ENCODE data around the gene KCNQ1.

DNA sequence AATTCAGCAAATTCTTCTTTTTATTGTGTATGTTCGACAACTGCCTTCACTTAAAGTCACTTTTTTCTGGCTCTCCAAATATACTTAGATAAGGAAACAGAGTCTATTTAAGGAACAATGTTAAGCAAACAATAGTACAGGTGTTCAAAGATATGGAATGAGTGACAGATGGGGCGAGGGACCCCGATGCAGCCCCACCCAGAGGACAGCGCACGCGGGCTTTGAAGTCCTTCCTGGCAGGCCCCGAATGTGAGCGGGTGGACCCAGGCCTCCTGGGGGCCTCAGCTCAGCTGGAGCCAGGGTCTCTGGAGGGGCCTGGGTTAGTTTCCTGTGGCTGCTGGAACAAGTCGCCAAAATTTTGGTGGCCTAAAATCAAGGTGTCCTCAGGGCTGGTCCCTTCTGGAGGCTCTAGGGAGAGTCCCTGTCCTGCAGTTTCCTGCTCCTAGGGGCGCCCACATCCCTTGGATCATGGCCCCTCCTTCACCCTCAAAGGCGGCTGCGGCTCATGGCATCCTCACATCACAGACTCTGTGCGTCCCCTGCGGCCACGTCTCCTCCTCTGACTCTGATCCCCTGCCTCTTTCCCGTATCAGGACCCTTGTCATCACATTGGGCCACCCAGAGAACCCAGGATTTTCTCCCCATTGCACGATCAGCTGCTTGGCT is 295.6 kb downstream of the KCNQ1 start:
- no peak for TF ChIP-seq EZH2 (IDR thresholded peaks at IDR 0.05; ENCODE audit: borderline replicate concordance, low read length)
- TF ChIP-seq, protein P1, sequence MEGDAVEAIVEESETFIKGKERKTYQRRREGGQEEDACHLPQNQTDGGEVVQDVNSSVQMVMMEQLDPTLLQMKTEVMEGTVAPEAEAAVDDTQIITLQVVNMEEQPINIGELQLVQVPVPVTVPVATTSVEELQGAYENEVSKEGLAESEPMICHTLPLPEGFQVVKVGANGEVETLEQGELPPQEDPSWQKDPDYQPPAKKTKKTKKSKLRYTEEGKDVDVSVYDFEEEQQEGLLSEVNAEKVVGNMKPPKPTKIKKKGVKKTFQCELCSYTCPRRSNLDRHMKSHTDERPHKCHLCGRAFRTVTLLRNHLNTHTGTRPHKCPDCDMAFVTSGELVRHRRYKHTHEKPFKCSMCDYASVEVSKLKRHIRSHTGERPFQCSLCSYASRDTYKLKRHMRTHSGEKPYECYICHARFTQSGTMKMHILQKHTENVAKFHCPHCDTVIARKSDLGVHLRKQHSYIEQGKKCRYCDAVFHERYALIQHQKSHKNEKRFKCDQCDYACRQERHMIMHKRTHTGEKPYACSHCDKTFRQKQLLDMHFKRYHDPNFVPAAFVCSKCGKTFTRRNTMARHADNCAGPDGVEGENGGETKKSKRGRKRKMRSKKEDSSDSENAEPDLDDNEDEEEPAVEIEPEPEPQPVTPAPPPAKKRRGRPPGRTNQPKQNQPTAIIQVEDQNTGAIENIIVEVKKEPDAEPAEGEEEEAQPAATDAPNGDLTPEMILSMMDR (IDR thresholded peaks at IDR 0.05; ENCODE audit: low read length), result no peak
